Activated gamma-delta T cell treated with anti-CD3 and anti-CD28 coated beads, Interleukin-2, amount 50 U/mL, for 16 hours (primary cell): Measurements from ENCODE around the gene SCN10A.

Experiments
- DNase-seq: peaks from one replicate; pipeline ENCODE4 v3.0.0-alpha.2; 2020; ENCODE audit warnings: low read depth

Gene SCN10A

DNA sequence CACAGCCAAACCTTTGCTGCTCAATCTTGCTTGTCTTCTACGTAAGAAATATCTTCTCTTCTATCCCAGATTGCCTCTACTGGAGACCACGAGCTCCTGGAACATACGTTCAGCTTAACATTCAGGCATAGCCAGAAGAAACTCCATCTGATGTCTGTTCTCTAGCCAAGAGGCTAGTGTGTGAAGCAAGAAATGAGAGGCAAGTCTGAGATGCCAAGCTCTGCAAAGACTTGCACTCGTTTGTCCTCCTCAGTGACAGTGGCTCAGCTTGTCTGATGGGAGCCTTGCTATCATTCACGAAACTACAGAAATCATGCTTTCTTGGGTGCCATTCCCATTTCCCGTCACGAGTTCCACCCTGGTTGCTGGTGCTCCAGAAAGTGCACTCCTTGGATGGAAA, at the start of gene SCN10A:
Gene SCN10A, minus strand, starts transcription at position 192 of the 400 bp plus-strand sequence. CDS start 22,207 bp downstream, outside the sequence.
- no peak for DNase-seq

GRCh38 chr3:38853011-38853410, 37.0 kb upstream of the SCN10A start:
- no peak for DNase-seq

DNA sequence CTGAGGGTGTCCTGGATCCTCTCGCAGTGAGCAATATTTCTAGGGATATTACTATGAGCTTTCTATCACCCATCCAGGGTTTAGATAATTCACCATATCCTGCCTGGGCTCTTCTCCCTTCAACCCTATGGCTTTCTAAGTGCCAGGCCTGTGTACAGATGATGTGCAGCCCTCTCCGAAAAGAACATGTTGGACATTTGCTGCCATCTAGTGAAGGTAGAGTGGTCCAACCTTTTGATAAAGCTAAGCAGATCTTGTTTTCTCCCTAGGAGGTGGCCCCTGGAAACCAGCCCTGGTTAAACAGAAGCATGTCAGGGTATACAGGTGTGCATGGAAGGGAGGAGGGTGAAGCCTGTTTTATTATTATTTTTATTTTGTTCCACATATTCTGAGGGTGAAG, 27.9 kb upstream of the SCN10A start:
- no peak for DNase-seq

DNA sequence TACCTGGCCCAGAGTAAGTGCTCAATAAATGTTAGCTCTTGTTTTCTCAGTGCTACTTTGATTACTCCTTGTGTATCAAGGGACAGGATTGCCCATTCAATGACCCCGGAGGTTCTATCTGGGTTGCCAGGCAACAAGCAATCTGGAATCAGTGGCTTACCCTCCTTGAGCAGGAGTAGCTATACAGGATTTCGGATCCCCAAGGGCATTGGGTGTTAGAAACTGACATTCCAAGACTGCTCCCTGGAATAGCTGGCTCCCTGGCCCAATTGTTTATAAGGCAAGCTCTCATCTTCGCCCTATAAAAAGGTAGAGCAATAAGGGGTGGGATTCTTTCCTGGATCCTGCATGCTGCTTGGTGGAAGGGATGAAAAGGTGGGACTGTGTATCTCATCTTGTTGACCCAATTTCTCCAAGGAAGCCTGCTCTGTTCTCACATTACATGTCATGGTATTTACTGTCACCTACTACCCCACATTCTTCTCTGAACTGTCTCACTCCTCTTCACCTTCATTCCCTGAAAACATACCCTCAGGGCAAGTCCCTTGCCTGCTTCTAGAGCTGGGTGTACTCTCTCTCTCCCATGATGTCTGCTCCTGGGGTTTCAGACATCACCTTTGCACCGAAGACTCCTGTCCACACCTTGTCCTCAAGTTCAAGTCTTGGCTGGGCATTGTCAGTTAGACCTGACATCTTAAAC, 26.4 kb upstream of the SCN10A start:
- no peak for DNase-seq

- DNase-seq: no peak
Measured at GRCh38 chr3:38840987-38841386, 25.0 kb upstream of the SCN10A start.

DNA sequence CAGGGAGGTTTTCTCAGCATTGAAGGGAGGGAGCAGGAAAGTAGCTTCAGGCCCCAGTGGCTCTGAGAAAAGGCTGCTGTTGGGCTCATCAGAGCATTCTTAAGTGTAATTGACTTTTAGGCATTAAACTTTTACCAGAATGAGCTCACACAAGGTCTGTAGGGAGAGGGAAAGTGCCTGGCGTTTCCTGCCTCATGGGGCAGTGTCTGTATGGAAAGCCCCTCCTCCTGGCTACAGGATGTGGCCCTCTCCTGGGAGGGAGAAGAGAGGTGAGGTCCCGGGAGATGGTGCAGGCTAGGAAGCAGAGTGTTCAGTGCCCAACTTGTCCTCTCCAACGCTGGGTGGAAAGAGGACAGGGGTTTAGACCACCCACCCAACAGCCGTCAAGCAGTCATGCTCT, 21.3 kb upstream of the SCN10A start:
- no peak for DNase-seq

DNA sequence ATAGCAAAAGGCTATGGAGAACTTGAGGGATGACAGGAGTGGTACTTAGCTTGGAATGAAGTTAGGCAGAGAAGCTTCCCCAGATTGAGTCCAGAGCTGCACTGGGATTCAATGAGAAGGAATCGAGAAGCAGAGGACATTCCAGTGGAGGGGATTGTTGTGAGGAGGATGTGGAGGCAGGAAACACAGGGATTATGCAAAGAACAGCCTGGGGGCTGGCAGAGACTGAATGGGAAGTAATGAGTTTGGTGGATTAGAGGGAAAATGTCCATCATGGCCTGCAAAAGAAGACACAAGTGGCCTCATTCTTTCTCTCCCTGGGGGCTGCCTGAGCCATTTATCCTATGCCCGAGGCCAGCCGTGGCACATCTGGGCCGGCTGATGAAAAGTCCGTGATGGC, 20.5 kb upstream of the SCN10A start:
- DNase-seq: no peak

DNA sequence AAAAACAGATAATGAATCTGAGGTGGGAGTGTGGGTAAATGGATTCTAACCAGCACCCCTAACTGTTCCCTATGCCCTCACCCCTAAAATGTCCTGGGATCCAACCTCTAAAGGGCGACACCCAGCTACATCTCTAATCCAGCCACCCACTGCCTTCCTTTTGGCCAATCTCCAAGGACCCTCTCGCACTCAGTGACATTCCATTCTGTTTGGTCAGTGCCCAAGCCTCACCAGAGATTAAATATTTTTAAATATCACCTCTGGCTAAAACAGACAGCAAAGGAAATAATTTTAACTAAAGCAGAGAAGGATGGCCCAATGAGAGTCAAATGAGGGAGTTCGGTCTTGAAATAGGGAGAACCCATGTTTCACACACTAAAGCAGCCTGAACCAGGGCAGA, 19.9 kb upstream of the SCN10A start:
- DNase-seq: no peak

DNA sequence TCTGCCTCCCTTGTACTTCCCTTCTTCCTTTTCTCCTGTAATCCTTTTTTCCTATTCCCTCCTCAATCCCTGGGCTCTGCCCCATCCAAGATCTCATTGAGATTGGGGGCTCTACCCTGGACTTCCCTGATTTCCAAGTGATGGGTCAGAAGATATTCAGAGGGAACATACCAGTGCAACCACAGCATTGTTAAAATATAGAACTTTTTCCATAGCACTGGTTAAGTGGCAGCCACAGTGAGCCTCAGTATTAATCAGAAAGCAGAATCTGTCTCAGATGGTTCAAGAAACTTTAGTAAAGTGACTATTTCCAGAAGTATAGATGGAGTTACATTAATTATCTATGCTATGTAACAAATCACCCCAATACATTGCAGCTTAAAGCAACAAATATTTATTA, 18.7 kb upstream of the SCN10A start:
- DNase-seq: no peak

GRCh38 chr3:38834110-38834509, 18.1 kb upstream of the SCN10A start:
- DNase-seq: no peak

DNA sequence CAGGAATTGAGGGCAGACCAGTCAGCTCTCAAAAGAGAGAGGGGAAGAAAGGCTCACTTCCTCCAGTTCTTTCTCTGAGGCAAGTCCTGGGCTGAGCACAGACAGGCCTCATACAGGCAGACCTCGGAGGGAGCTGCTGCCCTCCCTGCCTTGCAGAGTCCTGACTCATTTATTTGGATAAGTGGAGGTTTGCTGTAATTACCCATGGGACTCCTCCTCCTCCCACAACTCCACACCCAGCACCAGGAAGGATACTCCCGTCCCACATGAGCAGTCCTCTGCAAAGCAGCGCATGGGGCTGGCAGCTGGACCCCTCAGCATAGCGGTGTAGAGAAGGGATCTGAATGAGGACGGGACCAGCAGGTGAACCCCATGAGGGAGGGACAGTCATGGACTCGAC, 13.4 kb upstream of the SCN10A start:
- DNase-seq: no peak

DNA sequence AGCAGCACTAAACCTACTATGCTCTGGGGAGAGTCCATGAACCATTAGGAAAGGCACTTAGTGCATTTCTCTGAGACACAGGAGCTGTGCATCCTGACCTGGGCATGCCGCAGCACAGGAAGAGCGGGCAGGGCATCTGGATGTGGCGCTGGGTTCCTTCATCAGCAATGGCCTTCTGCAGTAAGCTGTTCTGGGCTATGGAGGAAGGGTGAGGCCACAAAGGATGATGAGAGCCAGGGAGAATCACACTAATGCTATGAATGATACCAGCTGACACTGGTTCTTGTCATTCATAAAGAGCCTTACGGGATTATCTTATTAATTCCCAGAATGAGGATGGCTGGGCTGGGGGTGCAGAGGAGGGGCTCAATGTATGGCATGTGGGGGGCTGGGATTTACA, 12.7 kb upstream of the SCN10A start:
- DNase-seq: no peak

GRCh38 chr3:38827791-38828190, 11.8 kb upstream of the SCN10A start:
- DNase-seq: no peak

- no peak for DNase-seq
Measured at GRCh38 chr3:38826001-38826400, 10.0 kb upstream of the SCN10A start.

DNA sequence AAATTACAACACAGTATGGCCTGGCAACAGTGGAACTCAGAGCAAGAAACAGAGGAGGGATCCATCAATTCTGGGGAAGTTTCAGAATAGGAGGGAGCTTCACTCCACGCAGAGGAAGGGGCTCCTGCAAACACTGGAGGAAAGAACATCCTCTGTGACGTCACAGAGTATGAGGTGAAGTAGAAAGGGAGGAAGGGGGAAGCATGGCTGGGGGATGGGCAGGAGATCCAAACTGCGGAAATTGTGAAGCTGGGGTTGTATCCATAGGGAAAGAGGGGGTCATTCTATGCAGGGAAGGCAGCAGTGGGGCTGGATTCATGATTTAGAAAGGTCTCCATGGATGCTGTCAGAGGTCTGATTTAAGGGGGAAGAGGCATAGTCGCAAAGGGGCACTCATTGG, 8.3 kb upstream of the SCN10A start:
- no peak for DNase-seq

DNA sequence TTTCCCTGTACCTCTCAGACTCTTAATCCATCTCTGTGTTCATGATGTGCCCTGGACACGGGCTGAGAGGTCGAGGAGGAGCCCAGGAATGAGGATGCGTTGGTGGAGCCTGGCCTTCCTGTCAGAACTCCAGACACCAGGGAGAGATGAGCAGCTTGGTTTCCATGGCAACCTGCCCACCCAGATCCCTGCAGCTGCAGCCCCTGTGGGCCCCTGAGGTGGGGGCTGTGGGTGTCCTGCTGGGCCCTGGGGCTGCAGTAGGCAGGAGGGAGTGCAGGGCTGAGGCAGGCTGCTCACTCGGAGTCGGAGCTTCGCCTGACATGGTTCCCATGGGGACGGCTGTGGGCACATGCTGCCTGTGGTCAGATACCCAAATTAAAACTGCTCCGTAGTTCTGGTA, 7.7 kb upstream of the SCN10A start:
- DNase-seq: no peak

DNA sequence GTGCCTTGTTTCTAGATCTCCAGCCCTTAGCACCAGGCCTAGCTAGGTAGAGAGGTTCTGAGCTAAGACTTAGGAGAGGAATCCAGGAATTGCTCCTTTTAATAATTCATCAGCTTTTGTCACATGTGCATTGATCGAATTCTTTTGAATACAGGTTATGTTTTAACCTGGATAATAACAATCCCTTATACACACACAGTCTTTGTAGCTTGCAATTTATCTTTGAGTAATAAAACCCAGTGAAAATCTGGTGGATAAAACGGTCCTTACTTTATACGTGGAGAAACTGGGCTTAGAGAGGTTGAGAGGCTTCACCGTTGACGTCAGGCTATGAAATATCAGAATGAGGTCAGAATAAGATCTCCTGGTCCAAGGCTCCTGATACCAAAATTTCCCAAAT, 7.2 kb upstream of the SCN10A start:
- DNase-seq: no peak

DNA sequence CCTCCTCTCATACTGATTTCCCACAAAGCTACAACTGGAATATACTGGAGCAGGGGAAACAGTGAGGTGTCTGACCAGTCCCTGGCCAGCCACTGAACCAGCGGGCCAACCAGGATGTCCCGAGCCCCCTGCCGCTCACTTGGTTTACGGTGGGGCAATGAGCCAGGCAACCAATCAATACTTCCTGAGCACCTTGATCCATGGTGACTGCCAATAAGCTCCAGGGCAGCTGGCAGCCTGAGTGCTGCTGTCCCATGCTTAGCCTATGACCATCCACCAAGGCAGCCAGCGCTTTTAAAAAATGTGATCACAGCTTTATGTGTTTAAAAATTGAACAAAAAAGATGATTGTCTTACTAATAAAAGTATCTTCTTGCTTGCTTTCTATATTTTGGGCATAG, 4.2 kb downstream of the SCN10A start:
- DNase-seq: no peak

- no peak for DNase-seq
Measured at GRCh38 chr3:38805765-38806386, 10.1 kb downstream of the SCN10A start.

DNA sequence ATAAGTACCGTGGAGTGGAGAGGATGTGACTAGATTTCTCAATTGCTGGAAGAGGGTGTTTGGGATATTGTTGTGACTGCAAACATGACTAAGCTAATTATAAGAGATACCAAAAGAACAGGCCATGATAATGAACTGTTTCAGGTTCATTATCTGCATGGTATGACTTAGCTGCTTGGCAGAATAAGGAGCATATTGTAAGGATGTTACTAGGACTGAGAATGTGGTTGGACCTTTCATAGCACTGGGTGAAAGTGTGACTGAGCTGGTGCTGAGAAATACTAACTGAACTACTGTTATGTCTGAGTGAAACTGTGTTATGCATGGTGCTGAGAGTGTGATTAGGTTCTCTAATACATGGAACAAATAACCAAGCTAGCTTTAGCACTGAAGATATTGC, 11.0 kb downstream of the SCN10A start:
- DNase-seq: no peak

- no peak for DNase-seq
Measured at GRCh38 chr3:38800511-38800910, 15.5 kb downstream of the SCN10A start.

GRCh38 chr3:38793721-38794120, 22.3 kb downstream of the SCN10A start:
- no peak for DNase-seq

- no peak for DNase-seq
Measured at GRCh38 chr3:38792983-38793382, 23.0 kb downstream of the SCN10A start.

DNA sequence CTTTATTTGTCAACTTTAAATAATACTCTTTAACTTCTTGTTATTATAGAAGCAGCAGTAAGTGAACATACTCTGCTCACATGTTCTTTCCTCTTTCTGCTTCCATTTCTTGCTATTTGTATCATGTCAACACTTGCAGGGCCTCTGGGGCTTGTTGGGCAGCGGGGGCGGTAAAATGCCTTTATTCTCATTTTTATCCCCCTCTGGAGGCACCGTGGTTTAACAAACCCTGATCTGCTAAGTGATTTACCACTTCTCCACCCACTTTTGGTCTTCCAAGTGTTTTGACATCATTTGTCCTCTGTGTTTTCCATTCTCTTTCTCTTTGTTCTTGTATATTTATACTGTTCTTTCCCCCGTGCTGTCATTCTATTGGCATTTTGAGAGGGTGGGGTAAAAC, 33.9 kb downstream of the SCN10A start:
- no peak for DNase-seq
